LNCAP (cell line): ENCODE measurements around the gene UXT.

Experiments
- CTCF ChIP-seq: fragments of 450-650 bp; IDR thresholded peaks from 2 replicates; pipeline ENCODE4 v1.5.1; 2017; ENCODE audit warnings: mild to moderate bottlenecking

The UXT gene

GRCh38 chrX:47658684-47659420 lies at the start of gene UXT:
Gene UXT, minus strand, starts transcription at chrX:47659180. Its CDS starts 253 bp downstream, at chrX:47658927.
- TF ChIP-seq CTCF = no peak

DNA sequence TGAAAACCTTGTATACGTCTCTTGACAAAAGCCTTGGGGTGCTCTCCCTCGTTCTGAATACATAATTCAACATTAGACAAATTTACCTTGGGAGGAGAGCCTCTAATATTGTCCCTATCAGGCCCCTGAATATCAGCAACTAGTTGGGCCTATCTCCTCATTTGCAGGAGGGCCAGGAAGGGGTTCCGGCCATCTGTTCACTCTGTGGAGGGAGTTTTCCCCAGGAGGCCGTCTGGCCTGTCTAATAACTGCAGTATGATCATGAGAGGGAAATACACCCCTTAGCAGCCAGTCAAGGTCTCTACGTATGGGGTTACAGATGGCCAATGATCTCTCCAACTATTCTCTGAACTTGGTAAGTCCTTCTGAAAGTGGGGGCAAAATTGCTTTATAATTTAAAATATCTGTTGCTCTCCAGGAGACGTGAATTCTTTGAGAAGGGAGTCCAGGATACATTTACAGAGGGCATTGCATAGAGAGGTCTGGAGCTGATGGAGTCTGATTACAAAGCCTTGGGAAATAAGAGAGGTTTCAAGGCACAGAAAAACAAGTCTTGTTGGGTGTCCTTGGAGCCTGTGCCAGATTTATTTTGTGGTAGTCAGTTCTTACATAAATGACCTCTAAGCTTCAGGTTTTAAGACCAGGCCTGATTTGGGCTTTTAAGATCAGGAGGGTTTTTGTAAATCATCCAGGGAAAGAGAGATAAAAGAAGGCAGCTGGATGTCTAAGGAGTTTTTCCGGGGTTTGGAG lies 48.2 kb upstream of the UXT start:
- TF ChIP-seq CTCF = no peak

- no peak for TF ChIP-seq CTCF
These were observed 47.6 kb upstream of the UXT start for GRCh38 chrX:47706575-47706974.

DNA sequence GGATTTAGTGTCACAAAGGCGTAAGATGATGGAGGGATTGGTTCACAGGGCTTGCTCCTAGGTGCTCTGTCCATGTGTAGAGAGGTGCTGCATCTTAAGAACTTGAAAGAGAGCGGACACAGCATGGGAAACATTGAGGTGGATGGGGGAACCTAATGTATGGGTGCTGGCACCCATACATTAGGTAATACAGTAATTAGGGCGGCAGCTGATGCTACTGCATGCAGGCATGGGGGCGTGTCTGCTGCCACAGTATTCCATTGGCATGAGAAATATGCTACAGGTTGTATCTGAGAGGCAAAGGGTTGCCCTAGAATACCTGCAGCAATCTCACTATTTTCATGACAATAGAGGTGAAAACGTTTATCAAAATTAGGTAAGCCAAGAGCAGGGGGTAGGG lies 45.8 kb upstream of the UXT start:
- no peak for TF ChIP-seq CTCF

GRCh38 chrX:47697181-47697580 lies 38.2 kb upstream of the UXT start:
- no peak for TF ChIP-seq CTCF

DNA sequence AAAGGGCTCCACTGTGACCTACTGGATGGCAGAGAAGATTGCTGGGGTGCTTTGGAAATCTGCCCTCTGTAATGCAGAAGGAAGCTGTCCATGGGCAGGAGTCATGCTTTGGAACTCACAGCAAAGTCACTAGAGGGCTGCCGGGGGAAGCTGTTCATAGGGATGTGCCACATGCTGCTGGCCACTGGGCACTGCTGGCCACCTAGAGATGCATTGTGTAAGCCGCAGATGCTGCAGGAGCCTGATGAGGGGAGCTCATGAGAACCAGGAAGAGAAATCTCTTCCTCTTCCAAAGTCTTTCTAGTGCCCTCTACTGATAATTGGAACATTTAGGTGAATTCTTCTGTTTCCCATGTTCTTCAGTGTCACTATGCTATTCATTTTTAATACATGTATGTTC lies 31.2 kb upstream of the UXT start:
- TF ChIP-seq CTCF = no peak

DNA sequence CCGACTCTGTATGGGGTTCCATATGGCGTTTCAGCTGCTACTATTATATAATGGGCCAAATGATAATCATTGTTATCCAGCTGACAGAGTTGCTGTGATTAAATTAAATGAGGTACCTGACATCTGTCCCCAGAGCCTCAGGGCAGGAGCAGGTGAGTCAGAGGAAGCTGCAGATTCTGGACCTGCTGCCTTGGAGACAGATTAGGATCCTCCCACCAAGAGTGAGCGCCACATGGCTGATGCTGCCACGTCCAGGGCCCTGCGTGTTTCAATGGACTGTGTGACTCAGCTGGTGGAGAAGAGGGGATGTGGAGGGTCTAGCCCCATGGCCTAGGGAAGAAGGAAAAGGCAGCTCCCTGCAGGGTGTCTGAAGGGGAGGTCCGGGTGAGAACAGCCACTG lies 28.3 kb upstream of the UXT start:
- no peak for TF ChIP-seq CTCF
